Right ventricle myocardium superior (tissue), 1 donor: ENCODE results near the gene CDC14C. TPM values are rescaled to one million over a fixed set of nuclear protein-coding genes. Genes with fewer than 3 reads are reported as not detected.
"Not testable (repeated sequence)": the region's sequence is repeated elsewhere in the genome, so short reads cannot be mapped to it uniquely, and the experiment has no call there.

Experiments used
- ATAC-seq: fragments of 200-7000 bp; cut with Tn5 transposase; one replicate; pipeline ENCODE4 v1.9.1; 2020; ENCODE audit warnings: mild to moderate bottlenecking; ENCODE audit not compliant: poor library complexity
- DNase-seq: peaks from one replicate; pipeline ENCODE4 v3.0.0-alpha.2; 2020
- intact Hi-C: fragments of 100-400 bp; cut with DNase I; formaldehyde crosslinking; loops from one replicate; pipeline ENCODE4 v1.11.2; 2022
- long read RNA-seq: library from polyadenylated mRNA; unstranded; transcript quantifications from one replicate; pipeline ENCODE4 v2.0.0, GENCODE V29; 2021
- total RNA-seq: library from RNA; stranded (reverse); fragmentation: NEBNext Ultra II Directional; extraction: Animal tissue kit (Norgen Biotek cat#: 25700); gene quantifications from one replicate; pipeline ENCODE4 v1.2.1, GENCODE V29; 2021
- donor health status: DM: no; HTN: yes; CAD: no; lungs with severe emphysema.

CDC14C gene
- not detected for total RNA-seq
- long read RNA-seq: 0 reads

- no peak for DNase-seq
- ATAC-seq: no peak
- intact Hi-C loops: no loop called here
Measured at GRCh38 chr7:48924433-48924832, at the start of gene CDC14C. Gene CDC14C, plus strand, starts transcription at chr7:48924547. Its CDS starts 126 bp downstream, at chr7:48924673.

GRCh38 chr7:48875045-48875916, 49.1 kb upstream of the CDC14C start:
- intact Hi-C loops: loop anchor here (5.0 kb wide), 1 partner anchor 448 kb away; no protein-coding TSS in a partner anchor
- peak; percentile 85 for ATAC-seq
- DNase-seq: peak; percentile 54

- no peak for DNase-seq
- intact Hi-C loops: loop anchor here (5.0 kb wide), 1 partner anchor 449 kb away; no protein-coding TSS in a partner anchor
- ATAC-seq: no peak
Measured at GRCh38 chr7:48876087-48876486, 48.3 kb upstream of the CDC14C start.

- intact Hi-C loops: no loop called here
- DNase-seq: no peak
- ATAC-seq: no peak
Measured at GRCh38 chr7:48880851-48881250, 43.5 kb upstream of the CDC14C start.

GRCh38 chr7:48887500-48887899, 36.8 kb upstream of the CDC14C start:
- ATAC-seq (no peak), DNase-seq (no peak)
- intact Hi-C loops: no loop called here

- intact Hi-C loops: no loop called here
- DNase-seq: no peak
- no peak for ATAC-seq
Measured at GRCh38 chr7:48894574-48894973, 29.8 kb upstream of the CDC14C start.

GRCh38 chr7:48899932-48900331, 24.4 kb upstream of the CDC14C start:
- no peak for ATAC-seq
- no peak for DNase-seq
- intact Hi-C loops: no loop called here

GRCh38 chr7:48901966-48902365, 22.4 kb upstream of the CDC14C start:
- no peak for ATAC-seq
- intact Hi-C loops: no loop called here
- DNase-seq: no peak

GRCh38 chr7:48904975-48905374, 19.4 kb upstream of the CDC14C start:
- intact Hi-C loops: no loop called here
- DNase-seq (no peak), ATAC-seq (no peak)

GRCh38 chr7:48905686-48906085, 18.7 kb upstream of the CDC14C start:
- DNase-seq, ATAC-seq, intact Hi-C loops: not testable (repeated sequence)

GRCh38 chr7:48909887-48910286, 14.5 kb upstream of the CDC14C start:
- DNase-seq: not testable (repeated sequence)

GRCh38 chr7:48931481-48931880, 7.1 kb downstream of the CDC14C start:
- no peak for DNase-seq
- intact Hi-C loops: no loop called here

More at GRCh38 chr7:48909887-48910286, 14.5 kb upstream of the CDC14C start:
- intact Hi-C loops, ATAC-seq: not testable (repeated sequence)

GRCh38 chr7:48932126-48932910, 8.0 kb downstream of the CDC14C start:
- intact Hi-C loops: no loop called here
- no peak for ATAC-seq
- DNase-seq: no peak

More at GRCh38 chr7:48931481-48931880, 7.1 kb downstream of the CDC14C start:
- no peak for ATAC-seq

GRCh38 chr7:48933549-48934085, 9.3 kb downstream of the CDC14C start:
- ATAC-seq (no peak), DNase-seq (no peak)
- intact Hi-C loops: no loop called here

- DNase-seq (no peak), ATAC-seq (peak; percentile 62)
- intact Hi-C loops: no loop called here
Measured at GRCh38 chr7:48938539-48939295, 14.4 kb downstream of the CDC14C start.

- intact Hi-C loops: no loop called here
- ATAC-seq (no peak), DNase-seq (no peak)
Measured at GRCh38 chr7:48943279-48943990, 19.1 kb downstream of the CDC14C start.

- intact Hi-C loops: no loop called here
- DNase-seq: no peak
Measured at GRCh38 chr7:48955916-48956315, 31.6 kb downstream of the CDC14C start.

GRCh38 chr7:48959676-48960075, 35.3 kb downstream of the CDC14C start:
- intact Hi-C loops: no loop called here
- no peak for DNase-seq

More at GRCh38 chr7:48955916-48956315, 31.6 kb downstream of the CDC14C start:
- no peak for ATAC-seq

More at GRCh38 chr7:48959676-48960075, 35.3 kb downstream of the CDC14C start:
- no peak for ATAC-seq
